T-cell (primary cell): ENCODE data around the gene TRMT112. TPM values are rescaled to one million over a fixed set of nuclear protein-coding genes. Genes with fewer than 3 reads are reported as not detected.

Source experiments
- ATAC-seq, 4 experiments: fragments of 200-7000 bp in 3 of 4; fragments of 150-1000 bp in 1 of 4; cut with Tn5 transposase; replicated peaks in 1 of 4; 1 replicate in 3 of 4; 2 replicates in 1 of 4; pipeline ENCODE4 v1.10.0; 2021; ENCODE audit warnings: moderate library complexity in 3 of 4, mild to moderate bottlenecking in 2 of 4, moderate number of reproducible peaks in 1 of 4
- CTCF ChIA-PET, 2 donors: fragments of 300-600 bp; sonication (Branson Sonifier 250); formaldehyde crosslinking; loops; one replicate each; lab custom pipeline; 2022; ENCODE audit warnings: antibody characterized with exemption in 2 of 2; lab: Charles Lee
- POLR2A ChIA-PET, 2 donors: fragments of 300-600 bp; sonication (Branson Sonifier 250); formaldehyde crosslinking; loops; one replicate each; lab custom pipeline; 2022; ENCODE audit warnings: antibody characterized with exemption in 2 of 2; lab: Charles Lee
- DNase-seq, 35 experiments: peaks; one replicate each; pipeline versions ENCODE4 v3.0.0 to v3.0.0-alpha.2; 2013 to 2023
- H3K27ac ChIP-seq: one replicate; pipeline ENCODE4 v1.5.1; 2013; ENCODE audit warnings: low read length
- H3K27me3 ChIP-seq, 2 experiments: replicated peaks in 1 of 2; 1 replicate in 1 of 2; 2 replicates in 1 of 2; pipeline versions ENCODE4 v1.6.1 to v1.7.0; 2013; ENCODE audit warnings: low read length in 1 of 2, mixed read lengths in 1 of 2; ENCODE audit not compliant: control insufficient read depth in 2 of 2, insufficient read depth in 2 of 2; ENCODE audit errors: extremely low read depth in 1 of 2
- H3K36me3 ChIP-seq, 2 donors: 1 replicate in 1 of 2; 2 replicates in 1 of 2; pipeline versions ENCODE4 v1.6.1 to v1.7.0; 2013; ENCODE audit warnings: low read length in 1 of 2; ENCODE audit not compliant: control insufficient read depth in 2 of 2, insufficient read depth in 1 of 2; ENCODE audit errors: extremely low read depth in 1 of 2
- H3K4me1 ChIP-seq, 2 experiments: 1 replicate in 1 of 2; 2 replicates in 1 of 2; pipeline versions ENCODE4 v1.6.1 to v1.7.0; 2013; ENCODE audit warnings: low read length in 2 of 2, mixed read lengths in 1 of 2; ENCODE audit not compliant: insufficient read depth in 2 of 2, control insufficient read depth in 1 of 2; ENCODE audit errors: extremely low read depth in 1 of 2
- H3K4me3 ChIP-seq, 2 donors: 1 replicate in 1 of 2; 2 replicates in 1 of 2; pipeline versions ENCODE4 v1.5.1 to v1.7.0; 2013; ENCODE audit warnings: mild to moderate bottlenecking in 2 of 2, low read length in 1 of 2, moderate library complexity in 1 of 2; ENCODE audit not compliant: control insufficient read depth in 1 of 2; ENCODE audit errors: extremely low read depth in 1 of 2
- H3K9me3 ChIP-seq: 2 replicates; pipeline ENCODE4 v1.7.0; 2013
- H3K27ac Mint-ChIP-seq, 2 donors: one replicate each; pipeline ENCODE4 v1.8.0; 2020 to 2021; ENCODE audit warnings: mild to moderate bottlenecking in 2 of 2, mixed read lengths in 2 of 2
- H3K27me3 Mint-ChIP-seq, 2 donors: one replicate each; pipeline ENCODE4 v1.8.0; 2021 to 2022; ENCODE audit warnings: mixed read lengths in 2 of 2
- H3K36me3 Mint-ChIP-seq: one replicate; pipeline ENCODE4 v1.8.0; 2021; ENCODE audit warnings: mixed read lengths
- H3K4me1 Mint-ChIP-seq, 3 donors: one replicate each; pipeline ENCODE4 v1.8.0; 2020 to 2022; ENCODE audit warnings: mixed read lengths in 3 of 3, mild to moderate bottlenecking in 1 of 3
- H3K4me3 Mint-ChIP-seq, 3 donors: one replicate each; pipeline ENCODE4 v1.8.0; 2020 to 2022; ENCODE audit warnings: mild to moderate bottlenecking in 3 of 3, mixed read lengths in 3 of 3, moderate library complexity in 3 of 3
- H3K9me3 Mint-ChIP-seq, 3 donors: one replicate each; pipeline ENCODE4 v1.8.0; 2020 to 2022; ENCODE audit warnings: mixed read lengths in 3 of 3
- WGBS: methylation state at CpG from one replicate; pipeline ENCODE4 v1.1.5; 2013; ENCODE audit warnings: missing lambda C conversion rate; ENCODE audit not compliant: insufficient coverage; 5-methylcytosine and 5-hydroxymethylcytosine counted together
- total RNA-seq, 35 experiments: library from RNA in 6 of 35; stranded (reverse) in 6 of 35; fragments of 120-200 nt in 1 of 35; gene quantifications; one replicate each; pipeline versions ENCODE4 v1.2.1 to v1.2.4 and lab custom pipeline; 2013 to 2026

Gene TRMT112
- total RNA-seq, 5 donors from 2014 or later (not counting 1 experiment from before 2014, with no cell fraction given): 104 to 177 (median 151) TPM

DNA sequence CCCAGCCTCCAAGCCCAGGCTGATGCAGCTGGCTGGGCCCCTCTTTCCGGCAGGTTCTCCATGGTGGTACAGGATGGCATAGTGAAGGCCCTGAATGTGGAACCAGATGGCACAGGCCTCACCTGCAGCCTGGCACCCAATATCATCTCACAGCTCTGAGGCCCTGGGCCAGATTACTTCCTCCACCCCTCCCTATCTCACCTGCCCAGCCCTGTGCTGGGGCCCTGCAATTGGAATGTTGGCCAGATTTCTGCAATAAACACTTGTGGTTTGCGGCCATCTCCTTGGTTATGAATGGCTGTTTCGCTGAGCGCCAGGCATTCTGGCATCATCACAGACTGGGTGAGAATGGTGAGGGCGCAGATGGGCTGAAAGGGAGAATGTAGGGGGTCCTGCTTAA is 4.2 kb upstream of the TRMT112 start:
- Histone ChIP-seq H3K4me1 (peaks cover 2 to 29% of the 10 kb centered on the region in 2 experiments), H3K36me3 (peaks cover 6 to 22% of the 10 kb centered on the region in 2 donors), H3K4me3 (no peak overlapping the region), H3K27me3 (no peaks in the 10 kb centered on the region), H3K9me3 (no peaks in the 10 kb centered on the region), H3K27ac (no peak overlapping the region)
- POLR2A ChIA-PET: no interaction called here
- WGBS: 100% methylated on average over 1 of the region's 5 CpGs
- DNase-seq (no peak), ATAC-seq (no peak)
- H3K4me3 Mint-ChIP-seq: no peak overlapping the region
- H3K9me3 Mint-ChIP-seq: no peaks in the 10 kb centered on the region
- no peak overlapping the region for H3K27ac Mint-ChIP-seq
- H3K4me1 Mint-ChIP-seq: peaks cover 19 to 45% (median 30%) of the 10 kb centered on the region in 3 donors
- CTCF ChIA-PET: no interaction called here
- H3K27me3 Mint-ChIP-seq: no peaks in the 10 kb centered on the region
- H3K36me3 Mint-ChIP-seq: peaks cover 15% of the 10 kb centered on the region

DNA sequence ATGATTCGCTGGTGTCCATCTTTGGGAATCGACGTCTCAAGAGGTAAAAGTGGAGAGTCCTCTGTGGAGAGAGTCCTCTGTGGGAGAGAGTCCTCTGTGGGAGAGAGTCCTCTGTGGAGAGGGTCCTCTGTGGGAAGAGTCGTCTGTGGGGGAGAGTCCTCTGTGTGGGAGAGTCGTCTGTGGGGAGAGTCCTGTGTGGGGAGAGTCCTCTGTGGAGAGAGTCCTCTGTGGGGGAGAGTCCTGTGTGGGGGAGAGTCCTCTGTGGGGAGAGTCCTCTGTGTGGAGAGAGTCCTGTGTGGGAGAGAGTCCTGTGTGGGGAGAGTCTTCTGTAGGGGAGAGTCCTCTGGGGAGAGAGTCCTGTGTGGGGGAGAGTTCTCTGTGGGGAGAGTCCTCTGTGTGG is 3.7 kb upstream of the TRMT112 start:
- Mint-ChIP-seq H3K4me1 (peaks cover 22 to 49% (median 33%) of the 10 kb centered on the region in 3 donors), H3K36me3 (peaks cover 15% of the 10 kb centered on the region), H3K27ac (no peak overlapping the region), H3K9me3 (no peaks in the 10 kb centered on the region), H3K27me3 (no peaks in the 10 kb centered on the region), H3K4me3 (peak overlapping the region in 2 of 3 donors; percentile 13 to 28)
- Histone ChIP-seq H3K9me3 (no peaks in the 10 kb centered on the region), H3K27me3 (no peaks in the 10 kb centered on the region), H3K4me1 (peaks cover 2 to 34% of the 10 kb centered on the region in 2 experiments), H3K27ac (no peak overlapping the region), H3K4me3 (no peak overlapping the region), H3K36me3 (peaks cover 6 to 25% of the 10 kb centered on the region in 2 donors)
- ATAC-seq (no peak), DNase-seq (no peak)
- 71% methylated on average over 4 of the region's 5 CpGs for WGBS
- ChIA-PET POLR2A (no interaction called here), CTCF (no interaction called here)

DNA sequence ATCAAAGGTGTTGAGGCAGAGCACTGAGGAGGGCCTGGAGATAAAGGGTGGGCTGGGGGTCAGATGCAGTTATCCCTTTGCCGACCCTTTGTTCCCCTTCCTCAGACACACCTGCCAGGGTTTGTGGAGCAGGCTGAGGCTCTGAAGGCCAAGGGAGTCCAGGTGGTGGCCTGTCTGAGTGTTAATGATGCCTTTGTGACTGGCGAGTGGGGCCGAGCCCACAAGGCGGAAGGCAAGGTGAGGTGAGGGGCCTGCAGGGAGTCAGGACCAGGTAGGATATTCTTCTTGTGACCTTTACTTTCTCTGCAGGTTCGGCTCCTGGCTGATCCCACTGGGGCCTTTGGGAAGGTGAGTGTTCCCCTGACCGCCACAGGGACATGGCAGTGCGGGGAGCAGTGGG is 3.2 kb upstream of the TRMT112 start:
- ChIA-PET POLR2A (no interaction called here), CTCF (interaction anchor here in 1 of 2 donors (0.6 kb wide), 1 partner anchor 10 kb away, joined by 3 read pairs; no protein-coding TSS in a partner anchor)
- Mint-ChIP-seq H3K9me3 (no peaks in the 10 kb centered on the region), H3K36me3 (peaks cover 15% of the 10 kb centered on the region), H3K4me3 (peak overlapping the region in 1 of 3 donors; percentile 28), H3K27ac (no peak overlapping the region), H3K4me1 (peaks cover 22 to 49% (median 33%) of the 10 kb centered on the region in 3 donors), H3K27me3 (no peaks in the 10 kb centered on the region)
- Histone ChIP-seq H3K9me3 (no peaks in the 10 kb centered on the region), H3K4me3 (no peak overlapping the region), H3K36me3 (peaks cover 6 to 26% of the 10 kb centered on the region in 2 donors), H3K27ac (no peak overlapping the region), H3K4me1 (peaks cover 2 to 34% of the 10 kb centered on the region in 2 experiments), H3K27me3 (no peaks in the 10 kb centered on the region)
- WGBS: 86% methylated on average over 5 of the region's 7 CpGs
- ATAC-seq (no peak), DNase-seq (no peak)

DNA sequence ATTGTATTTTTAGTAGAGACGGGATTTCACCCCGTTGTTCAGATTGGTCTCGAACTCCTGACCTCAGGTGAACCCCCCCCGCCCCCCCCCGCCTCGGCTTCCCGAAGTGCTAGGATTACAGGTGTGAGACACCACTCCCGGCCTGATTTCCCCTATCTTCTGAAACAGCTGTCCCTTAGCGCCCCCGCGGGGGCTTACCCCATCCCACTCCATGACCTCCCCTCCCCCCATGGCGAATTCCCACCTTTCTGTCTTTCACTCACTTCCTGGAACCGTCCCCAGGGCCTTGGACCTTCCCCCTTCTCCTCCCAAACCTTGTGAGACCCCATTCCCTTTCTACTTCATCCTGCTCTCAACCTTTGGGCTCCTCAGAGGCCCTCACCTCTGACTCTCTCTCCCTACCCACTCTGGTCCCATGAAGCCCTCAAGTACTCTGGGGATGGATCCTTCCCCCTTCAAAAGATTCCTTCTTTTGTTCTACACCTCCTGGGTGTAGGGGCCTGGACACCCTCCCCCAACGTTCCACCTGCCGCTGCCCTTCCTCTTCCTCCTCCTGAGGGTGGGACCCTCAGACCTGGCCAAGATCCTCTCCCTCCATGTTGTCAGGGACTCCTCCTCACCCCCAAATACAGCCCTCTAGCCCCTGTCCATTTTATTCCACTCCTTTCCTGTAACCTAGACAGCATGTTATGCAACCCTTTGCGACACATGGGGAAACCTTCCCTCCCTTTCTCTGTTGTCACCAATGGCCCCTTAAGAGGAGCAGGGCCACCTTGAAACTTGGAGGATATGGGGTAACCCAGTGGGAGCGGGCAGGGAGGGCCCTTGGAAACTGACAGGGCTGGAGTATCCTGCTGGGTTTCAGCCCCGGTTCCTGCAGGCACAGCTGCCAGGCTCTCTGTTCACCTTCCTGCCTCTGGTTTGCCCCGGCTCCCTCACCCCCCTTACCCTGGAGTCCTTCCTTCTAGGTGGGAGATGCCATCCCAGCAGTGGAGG is 1.7 kb upstream of the TRMT112 start:
- H3K4me3 ChIP-seq: peak overlapping the region; percentile 76 to 79
- H3K9me3 ChIP-seq: no peaks in the 10 kb centered on the region
- H3K27ac ChIP-seq: peak overlapping the region; percentile 98
- H3K27me3 ChIP-seq: no peaks in the 10 kb centered on the region
- peaks cover 22 to 49% (median 33%) of the 10 kb centered on the region in 3 donors for H3K4me1 Mint-ChIP-seq
- peak in 1 of 35 experiments; percentile 49 for DNase-seq
- peak overlapping the region; percentile 91 to 96 (median 93) for H3K4me3 Mint-ChIP-seq
- ChIA-PET POLR2A (interaction anchor here (0.6 to 1.3 kb wide), 4 partner anchors 19 to 1447 kb away, joined by 3 to 6 read pairs (median 4); partner anchors contain the start of gene CCDC88B (in 1 of the 2)), CTCF (interaction anchor here (0.7 to 2.6 kb wide), 8 partner anchors 13 to 1750 kb away, joined by 3 to 41 read pairs (median 16); partner anchors contain the start of genes CATSPERZ (in 1 of the 2), CCDC88B (in 1 of the 2), ESRRA (in 1 of the 2) and NUDT22 (in 1 of the 2))
- H3K36me3 ChIP-seq: peaks cover 6 to 41% of the 10 kb centered on the region in 2 donors
- ATAC-seq: no peak
- 33% methylated on average over 9 of the region's 19 CpGs for WGBS
- H3K27ac Mint-ChIP-seq: peak overlapping the region; percentile 99 to 100
- no peaks in the 10 kb centered on the region for H3K9me3 Mint-ChIP-seq
- H3K4me1 ChIP-seq: peaks cover 2 to 34% of the 10 kb centered on the region in 2 experiments
- peaks cover 18% of the 10 kb centered on the region for H3K36me3 Mint-ChIP-seq
- H3K27me3 Mint-ChIP-seq: no peaks in the 10 kb centered on the region

DNA sequence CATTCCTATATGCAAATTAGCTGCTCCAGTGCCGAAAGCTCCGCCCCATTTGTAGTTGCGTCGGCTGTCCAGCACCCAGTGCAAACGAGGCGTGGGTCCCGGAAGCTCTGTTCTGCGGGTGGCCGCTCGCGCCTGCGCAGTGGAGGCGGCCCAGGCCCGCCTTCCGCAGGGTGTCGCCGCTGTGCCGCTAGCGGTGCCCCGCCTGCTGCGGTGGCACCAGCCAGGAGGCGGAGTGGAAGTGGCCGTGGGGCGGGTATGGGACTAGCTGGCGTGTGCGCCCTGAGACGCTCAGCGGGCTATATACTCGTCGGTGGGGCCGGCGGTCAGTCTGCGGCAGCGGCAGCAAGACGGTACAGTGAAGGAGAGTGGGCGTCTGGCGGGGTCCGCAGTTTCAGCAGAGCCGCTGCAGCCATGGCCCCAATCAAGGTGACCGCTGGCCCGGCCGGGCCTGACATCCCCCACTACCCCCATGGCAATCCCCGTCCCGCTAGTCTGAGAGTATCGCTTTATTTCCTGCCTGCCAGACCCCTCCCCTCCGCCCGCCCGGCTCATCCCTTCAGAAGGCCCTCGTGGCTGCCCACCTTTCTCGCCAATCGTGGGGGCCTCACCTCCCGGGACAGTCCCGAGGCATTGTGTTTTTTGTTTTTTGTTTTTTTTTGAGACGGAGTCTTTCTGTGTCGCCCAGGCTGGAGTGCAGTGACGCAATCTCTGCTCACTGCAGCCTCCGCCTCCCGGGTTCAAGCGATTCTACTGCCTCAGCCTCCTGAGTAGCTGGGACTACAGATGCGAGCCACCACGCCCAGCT is 804 bp upstream of the TRMT112 start, which contains the start of gene PRDX5:
Gene PRDX5, plus strand, starts transcription at position 161 of the 805 bp plus-strand sequence. Its CDS starts 95 bp downstream, at position 256.
- ChIA-PET CTCF (interaction anchor here (0.6 to 2.6 kb wide), 22 partner anchors 13 to 1751 kb away, joined by 3 to 41 read pairs (median 5); partner anchors contain the start of genes CATSPERZ (in 1 of the 2), CCDC88B (in 1 of the 2), ESRRA (in 1 of the 2) and FKBP2 (in 1 of the 2)), POLR2A (interaction anchor here (0.6 to 1.5 kb wide), 19 partner anchors 13 to 1653 kb away, joined by 3 to 16 read pairs (median 5); partner anchors contain the start of genes CCDC88B (in 2 of the 2), BAD (in 1 of the 2), C11orf98 (in 1 of the 2) and CSKMT (in 1 of the 2))
- H3K27ac ChIP-seq: peak within 1 kb of the TSS; percentile 98
- H3K9me3 ChIP-seq: no peaks in the 10 kb centered on the region
- peaks cover 2 to 35% of the 10 kb centered on the region in 2 experiments for H3K4me1 ChIP-seq
- 0% methylated on average over 33 of the region's 61 CpGs for WGBS
- no peaks in the 10 kb centered on the region for H3K27me3 Mint-ChIP-seq
- peaks cover 22% of the 10 kb centered on the region for H3K36me3 Mint-ChIP-seq
- ATAC-seq (peak; percentile 77 to 85 (median 82)), DNase-seq (peak; percentile 84 to 98 (median 94))
- H3K4me3 Mint-ChIP-seq: peak within 1 kb of the TSS; percentile 91 to 96 (median 93)
- peaks cover 0 to 43% of the 10 kb centered on the region in 2 donors for H3K36me3 ChIP-seq
- H3K4me3 ChIP-seq: peak within 1 kb of the TSS; percentile 76 to 79
- H3K9me3 Mint-ChIP-seq: no peaks in the 10 kb centered on the region
- H3K27me3 ChIP-seq: no peaks in the 10 kb centered on the region
- peaks cover 22 to 49% (median 36%) of the 10 kb centered on the region in 3 donors for H3K4me1 Mint-ChIP-seq
- peak within 1 kb of the TSS; percentile 99 to 100 for H3K27ac Mint-ChIP-seq
